Mesendoderm (in vitro differentiated cells): ENCODE data around the gene MTF2.
A peak's percentile ranks its signal among the peaks of the same experiment; 100 is the strongest.

Experiments
- DNase-seq: peaks from one replicate; pipeline ENCODE4 v3.0.0; 2013
- H2AK5ac ChIP-seq: 2 replicates; pipeline ENCODE4 v1.6.1; 2013; ENCODE audit warnings: low read length, inconsistent platforms
- H2BK120ac ChIP-seq: 2 replicates; pipeline ENCODE4 v1.6.1; 2013; ENCODE audit warnings: low read depth, mild to moderate bottlenecking, low read length, moderate library complexity, mixed read lengths
- H2BK15ac ChIP-seq: replicated peaks from 2 replicates; pipeline ENCODE4 v1.6.1; 2013; ENCODE audit warnings: low read depth, mild to moderate bottlenecking, moderate library complexity
- H2BK5ac ChIP-seq: 2 replicates; pipeline ENCODE4 v1.6.1; 2013; ENCODE audit warnings: low read length, inconsistent platforms
- H3K18ac ChIP-seq: 2 replicates; pipeline ENCODE4 v1.6.1; 2013; ENCODE audit warnings: mild to moderate bottlenecking, low read length, mixed read lengths
- H3K23ac ChIP-seq: one replicate; pipeline ENCODE4 v1.6.1; 2013; ENCODE audit warnings: low read length
- H3K27ac ChIP-seq: 2 replicates; pipeline ENCODE4 v1.5.1; 2013; ENCODE audit warnings: low read depth, mild to moderate bottlenecking, inconsistent platforms, low read length, moderate library complexity
- H3K27me3 ChIP-seq: 2 replicates; pipeline ENCODE4 v1.6.1; 2013; ENCODE audit warnings: low read length, control low read depth, mild to moderate bottlenecking, inconsistent platforms; ENCODE audit not compliant: insufficient read depth, poor library complexity
- H3K36me3 ChIP-seq: 2 replicates; pipeline ENCODE4 v1.6.1; 2013; ENCODE audit warnings: low read length, inconsistent platforms; ENCODE audit not compliant: control insufficient read depth, insufficient read depth
- H3K4ac ChIP-seq: one replicate; pipeline ENCODE4 v1.6.1; 2013; ENCODE audit warnings: low read depth, mild to moderate bottlenecking, low read length, moderate library complexity
- H3K4me1 ChIP-seq: 2 replicates; pipeline ENCODE4 v1.6.1; 2013; ENCODE audit warnings: low read depth, low read length, inconsistent platforms; ENCODE audit not compliant: control insufficient read depth
- H3K4me2 ChIP-seq: 2 replicates; pipeline ENCODE4 v1.6.1; 2013; ENCODE audit warnings: low read length
- H3K4me3 ChIP-seq: 2 replicates; pipeline ENCODE4 v1.5.1; 2013; ENCODE audit warnings: mild to moderate bottlenecking, low read length
- H3K56ac ChIP-seq: one replicate; pipeline ENCODE4 v1.6.1; 2013; ENCODE audit warnings: low read length
- H3K79me1 ChIP-seq: 2 replicates; pipeline ENCODE4 v1.6.1; 2013; ENCODE audit warnings: low read length, inconsistent platforms
- H3K79me2 ChIP-seq: 2 replicates; pipeline ENCODE4 v1.6.1; 2013; ENCODE audit warnings: mild to moderate bottlenecking, low read length; ENCODE audit not compliant: control insufficient read depth, insufficient read depth
- H3K9ac ChIP-seq: 2 replicates; pipeline ENCODE4 v1.6.1; 2013; ENCODE audit warnings: low read length, inconsistent platforms
- H4K5ac ChIP-seq: one replicate; pipeline ENCODE4 v1.6.1; 2013; ENCODE audit warnings: low read length
- H4K8ac ChIP-seq: one replicate; pipeline ENCODE4 v1.6.1; 2013; ENCODE audit warnings: low read depth, mild to moderate bottlenecking, control low read depth, low read length, moderate library complexity
- WGBS: extraction: QIAGEN DNeasy Blood & Tissue Kit; methylation state at CpG from one replicate; pipeline ENCODE4 v1.1.7; 2013; ENCODE audit warnings: low lambda C conversion rate, missing lambda C conversion rate; ENCODE audit not compliant: insufficient coverage; ENCODE audit errors: extremely low coverage; 5-methylcytosine and 5-hydroxymethylcytosine counted together

The MTF2 gene

GRCh38 chr1:93148001-93148400, 68.9 kb downstream of the MTF2 start:
- WGBS = no CpG with 5 or more reads among the region's 7 CpGs
- H2BK5ac ChIP-seq = no peak overlapping the region
- no peak overlapping the region for H3K4me2 ChIP-seq
- H2BK15ac ChIP-seq = no peak overlapping the region
- H3K4ac ChIP-seq = no peak overlapping the region
- no peaks in the 10 kb centered on the region for H3K4me1 ChIP-seq
- H3K36me3 ChIP-seq = peaks cover 1% of the 10 kb centered on the region
- H3K27ac ChIP-seq = no peak overlapping the region
- no peak overlapping the region for H3K18ac ChIP-seq
- H3K79me2 ChIP-seq = no peaks in the 10 kb centered on the region
- no peak overlapping the region for H4K8ac ChIP-seq
- DNase-seq = no peak
- no peak overlapping the region for H2AK5ac ChIP-seq
- no peaks in the 10 kb centered on the region for H3K27me3 ChIP-seq
- no peaks in the 10 kb centered on the region for H3K79me1 ChIP-seq
- H3K4me3 ChIP-seq = no peak overlapping the region
- H4K5ac ChIP-seq = no peak overlapping the region
- no peak overlapping the region for H3K23ac ChIP-seq
- no peak overlapping the region for H3K9ac ChIP-seq
- H2BK120ac ChIP-seq = no peak overlapping the region
- no peak overlapping the region for H3K56ac ChIP-seq

GRCh38 chr1:93150729-93151128, 71.6 kb downstream of the MTF2 start:
- H3K9ac ChIP-seq = no peak overlapping the region
- no peak overlapping the region for H3K18ac ChIP-seq
- H2BK5ac ChIP-seq = no peak overlapping the region
- H3K36me3 ChIP-seq = peaks cover 1% of the 10 kb centered on the region
- H3K27me3 ChIP-seq = no peaks in the 10 kb centered on the region
- H3K4me2 ChIP-seq = no peak overlapping the region
- no peak overlapping the region for H3K23ac ChIP-seq
- H3K4me1 ChIP-seq = no peaks in the 10 kb centered on the region
- H3K4ac ChIP-seq = no peak overlapping the region
- no peak overlapping the region for H2AK5ac ChIP-seq
- no peak overlapping the region for H3K56ac ChIP-seq
- no CpG with 5 or more reads among the region's 1 CpG for WGBS
- no peaks in the 10 kb centered on the region for H3K79me2 ChIP-seq
- no peak overlapping the region for H4K5ac ChIP-seq
- no peak for DNase-seq
- no peak overlapping the region for H4K8ac ChIP-seq
- no peak overlapping the region for H3K27ac ChIP-seq
- H3K79me1 ChIP-seq = no peaks in the 10 kb centered on the region
- no peak overlapping the region for H2BK15ac ChIP-seq
- no peak overlapping the region for H3K4me3 ChIP-seq
- no peak overlapping the region for H2BK120ac ChIP-seq

GRCh38 chr1:93151474-93151873, 72.4 kb downstream of the MTF2 start:
- no peaks in the 10 kb centered on the region for H3K79me1 ChIP-seq

GRCh38 chr1:93152835-93153234, 73.8 kb downstream of the MTF2 start:
- Histone ChIP-seq H3K56ac (no peak overlapping the region), H3K4me3 (no peak overlapping the region), H3K4ac (no peak overlapping the region), H3K9ac (no peak overlapping the region), H3K27ac (no peak overlapping the region), H3K36me3 (peaks cover 1% of the 10 kb centered on the region), H3K27me3 (no peaks in the 10 kb centered on the region), H3K79me2 (no peaks in the 10 kb centered on the region), H3K23ac (no peak overlapping the region), H2BK15ac (no peak overlapping the region), H3K4me2 (no peak overlapping the region), H2BK120ac (no peak overlapping the region), H4K5ac (no peak overlapping the region), H4K8ac (no peak overlapping the region), H2AK5ac (no peak overlapping the region), H2BK5ac (no peak overlapping the region), H3K4me1 (no peaks in the 10 kb centered on the region), H3K18ac (no peak overlapping the region), H3K79me1 (no peaks in the 10 kb centered on the region)
- WGBS = no CpG with 5 or more reads among the region's 2 CpGs
- no peak for DNase-seq

More at GRCh38 chr1:93151474-93151873, 72.4 kb downstream of the MTF2 start:
- no peak overlapping the region for H3K4me2 ChIP-seq
- H3K9ac ChIP-seq = no peak overlapping the region
- H3K79me2 ChIP-seq = no peaks in the 10 kb centered on the region
- peaks cover 1% of the 10 kb centered on the region for H3K36me3 ChIP-seq
- H3K27ac ChIP-seq = no peak overlapping the region
- no peaks in the 10 kb centered on the region for H3K4me1 ChIP-seq
- no peak overlapping the region for H3K4ac ChIP-seq
- H3K4me3 ChIP-seq = no peak overlapping the region
- no peak overlapping the region for H3K56ac ChIP-seq
- no peak overlapping the region for H4K8ac ChIP-seq
- H2AK5ac ChIP-seq = no peak overlapping the region
- H3K23ac ChIP-seq = no peak overlapping the region
- no peak overlapping the region for H3K18ac ChIP-seq
- no peak overlapping the region for H2BK120ac ChIP-seq
- no peak overlapping the region for H4K5ac ChIP-seq
- no peak overlapping the region for H2BK5ac ChIP-seq
- no peak for DNase-seq
- no peak overlapping the region for H2BK15ac ChIP-seq
- no peaks in the 10 kb centered on the region for H3K27me3 ChIP-seq

GRCh38 chr1:93154898-93155297, 75.8 kb downstream of the MTF2 start:
- H3K79me2 ChIP-seq = no peaks in the 10 kb centered on the region
- H3K4me1 ChIP-seq = no peaks in the 10 kb centered on the region
- H3K56ac ChIP-seq = no peak overlapping the region
- H3K23ac ChIP-seq = no peak overlapping the region
- no peak overlapping the region for H2AK5ac ChIP-seq
- no peaks in the 10 kb centered on the region for H3K79me1 ChIP-seq
- no peak overlapping the region for H2BK15ac ChIP-seq
- H3K18ac ChIP-seq = no peak overlapping the region
- no peak overlapping the region for H2BK5ac ChIP-seq
- H2BK120ac ChIP-seq = no peak overlapping the region
- no peak for DNase-seq
- no peaks in the 10 kb centered on the region for H3K27me3 ChIP-seq
- no peak overlapping the region for H4K5ac ChIP-seq
- no peak overlapping the region for H3K4ac ChIP-seq
- no peak overlapping the region for H3K4me3 ChIP-seq
- H3K4me2 ChIP-seq = no peak overlapping the region
- no peak overlapping the region for H3K9ac ChIP-seq
- no peak overlapping the region for H3K27ac ChIP-seq
- no peak overlapping the region for H4K8ac ChIP-seq
- no peaks in the 10 kb centered on the region for H3K36me3 ChIP-seq

- Histone ChIP-seq H3K27me3 (no peaks in the 10 kb centered on the region), H3K9ac (no peak overlapping the region), H2BK5ac (no peak overlapping the region), H3K79me2 (no peaks in the 10 kb centered on the region), H3K4me1 (no peaks in the 10 kb centered on the region), H3K4me2 (no peak overlapping the region), H3K4me3 (no peak overlapping the region), H4K8ac (no peak overlapping the region), H3K79me1 (no peaks in the 10 kb centered on the region), H2AK5ac (no peak overlapping the region), H4K5ac (no peak overlapping the region), H2BK120ac (no peak overlapping the region), H3K4ac (no peak overlapping the region), H2BK15ac (no peak overlapping the region), H3K56ac (no peak overlapping the region), H3K36me3 (no peaks in the 10 kb centered on the region), H3K27ac (no peak overlapping the region), H3K18ac (no peak overlapping the region), H3K23ac (no peak overlapping the region)
- no CpG with 5 or more reads among the region's 3 CpGs for WGBS
- peak; percentile 32 for DNase-seq
These were observed 76.3 kb downstream of the MTF2 start for GRCh38 chr1:93155335-93155734.
